Measurements from ENCODE around the gene LSG1.

DNA sequence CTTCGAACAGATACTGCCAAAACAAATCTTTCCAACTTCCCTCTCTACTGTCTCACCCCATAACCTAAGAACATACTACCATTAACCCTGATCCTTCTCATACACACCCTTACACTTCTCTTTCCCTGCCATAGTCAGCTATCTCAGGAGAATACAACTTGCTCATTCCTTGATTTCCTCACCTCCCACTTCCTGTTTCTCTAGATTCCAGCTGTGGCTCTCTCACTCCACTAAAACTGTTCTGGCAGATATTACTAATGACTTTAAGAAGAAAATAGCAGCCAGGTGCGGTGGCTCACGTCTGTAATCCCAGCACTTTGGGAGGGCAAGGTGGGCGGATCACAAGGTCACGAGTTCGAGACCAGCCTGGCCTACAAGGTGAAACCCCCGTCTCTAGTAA lies 4.6 kb downstream of the LSG1 start:
- TF ChIP-seq, protein P1, sequence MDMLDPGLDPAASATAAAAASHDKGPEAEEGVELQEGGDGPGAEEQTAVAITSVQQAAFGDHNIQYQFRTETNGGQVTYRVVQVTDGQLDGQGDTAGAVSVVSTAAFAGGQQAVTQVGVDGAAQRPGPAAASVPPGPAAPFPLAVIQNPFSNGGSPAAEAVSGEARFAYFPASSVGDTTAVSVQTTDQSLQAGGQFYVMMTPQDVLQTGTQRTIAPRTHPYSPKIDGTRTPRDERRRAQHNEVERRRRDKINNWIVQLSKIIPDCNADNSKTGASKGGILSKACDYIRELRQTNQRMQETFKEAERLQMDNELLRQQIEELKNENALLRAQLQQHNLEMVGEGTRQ (CRISPR knock-in tag; IDR thresholded peaks at IDR 0.05), result no peak
- no peak for TF ChIP-seq NFE2L1 (CRISPR knock-in tag; IDR thresholded peaks at IDR 0.05)
- no peak for TF ChIP-seq MYBL2 (CRISPR knock-in tag; IDR thresholded peaks at IDR 0.05)
- TF ChIP-seq, protein P2, sequence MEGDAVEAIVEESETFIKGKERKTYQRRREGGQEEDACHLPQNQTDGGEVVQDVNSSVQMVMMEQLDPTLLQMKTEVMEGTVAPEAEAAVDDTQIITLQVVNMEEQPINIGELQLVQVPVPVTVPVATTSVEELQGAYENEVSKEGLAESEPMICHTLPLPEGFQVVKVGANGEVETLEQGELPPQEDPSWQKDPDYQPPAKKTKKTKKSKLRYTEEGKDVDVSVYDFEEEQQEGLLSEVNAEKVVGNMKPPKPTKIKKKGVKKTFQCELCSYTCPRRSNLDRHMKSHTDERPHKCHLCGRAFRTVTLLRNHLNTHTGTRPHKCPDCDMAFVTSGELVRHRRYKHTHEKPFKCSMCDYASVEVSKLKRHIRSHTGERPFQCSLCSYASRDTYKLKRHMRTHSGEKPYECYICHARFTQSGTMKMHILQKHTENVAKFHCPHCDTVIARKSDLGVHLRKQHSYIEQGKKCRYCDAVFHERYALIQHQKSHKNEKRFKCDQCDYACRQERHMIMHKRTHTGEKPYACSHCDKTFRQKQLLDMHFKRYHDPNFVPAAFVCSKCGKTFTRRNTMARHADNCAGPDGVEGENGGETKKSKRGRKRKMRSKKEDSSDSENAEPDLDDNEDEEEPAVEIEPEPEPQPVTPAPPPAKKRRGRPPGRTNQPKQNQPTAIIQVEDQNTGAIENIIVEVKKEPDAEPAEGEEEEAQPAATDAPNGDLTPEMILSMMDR (IDR thresholded peaks at IDR 0.05), result no peak
- TF ChIP-seq, protein P3, sequence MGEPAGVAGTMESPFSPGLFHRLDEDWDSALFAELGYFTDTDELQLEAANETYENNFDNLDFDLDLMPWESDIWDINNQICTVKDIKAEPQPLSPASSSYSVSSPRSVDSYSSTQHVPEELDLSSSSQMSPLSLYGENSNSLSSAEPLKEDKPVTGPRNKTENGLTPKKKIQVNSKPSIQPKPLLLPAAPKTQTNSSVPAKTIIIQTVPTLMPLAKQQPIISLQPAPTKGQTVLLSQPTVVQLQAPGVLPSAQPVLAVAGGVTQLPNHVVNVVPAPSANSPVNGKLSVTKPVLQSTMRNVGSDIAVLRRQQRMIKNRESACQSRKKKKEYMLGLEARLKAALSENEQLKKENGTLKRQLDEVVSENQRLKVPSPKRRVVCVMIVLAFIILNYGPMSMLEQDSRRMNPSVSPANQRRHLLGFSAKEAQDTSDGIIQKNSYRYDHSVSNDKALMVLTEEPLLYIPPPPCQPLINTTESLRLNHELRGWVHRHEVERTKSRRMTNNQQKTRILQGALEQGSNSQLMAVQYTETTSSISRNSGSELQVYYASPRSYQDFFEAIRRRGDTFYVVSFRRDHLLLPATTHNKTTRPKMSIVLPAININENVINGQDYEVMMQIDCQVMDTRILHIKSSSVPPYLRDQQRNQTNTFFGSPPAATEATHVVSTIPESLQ (CRISPR knock-in tag; IDR thresholded peaks at IDR 0.05), result no peak
- no peak for TF ChIP-seq ZNF263 (CRISPR knock-in tag; IDR thresholded peaks at IDR 0.05; ENCODE audit: low read depth)
- TF ChIP-seq, protein P4, sequence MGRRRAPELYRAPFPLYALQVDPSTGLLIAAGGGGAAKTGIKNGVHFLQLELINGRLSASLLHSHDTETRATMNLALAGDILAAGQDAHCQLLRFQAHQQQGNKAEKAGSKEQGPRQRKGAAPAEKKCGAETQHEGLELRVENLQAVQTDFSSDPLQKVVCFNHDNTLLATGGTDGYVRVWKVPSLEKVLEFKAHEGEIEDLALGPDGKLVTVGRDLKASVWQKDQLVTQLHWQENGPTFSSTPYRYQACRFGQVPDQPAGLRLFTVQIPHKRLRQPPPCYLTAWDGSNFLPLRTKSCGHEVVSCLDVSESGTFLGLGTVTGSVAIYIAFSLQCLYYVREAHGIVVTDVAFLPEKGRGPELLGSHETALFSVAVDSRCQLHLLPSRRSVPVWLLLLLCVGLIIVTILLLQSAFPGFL (CRISPR knock-in tag; IDR thresholded peaks at IDR 0.05; ENCODE audit: borderline replicate concordance), result no peak
- TF ChIP-seq, protein P5, sequence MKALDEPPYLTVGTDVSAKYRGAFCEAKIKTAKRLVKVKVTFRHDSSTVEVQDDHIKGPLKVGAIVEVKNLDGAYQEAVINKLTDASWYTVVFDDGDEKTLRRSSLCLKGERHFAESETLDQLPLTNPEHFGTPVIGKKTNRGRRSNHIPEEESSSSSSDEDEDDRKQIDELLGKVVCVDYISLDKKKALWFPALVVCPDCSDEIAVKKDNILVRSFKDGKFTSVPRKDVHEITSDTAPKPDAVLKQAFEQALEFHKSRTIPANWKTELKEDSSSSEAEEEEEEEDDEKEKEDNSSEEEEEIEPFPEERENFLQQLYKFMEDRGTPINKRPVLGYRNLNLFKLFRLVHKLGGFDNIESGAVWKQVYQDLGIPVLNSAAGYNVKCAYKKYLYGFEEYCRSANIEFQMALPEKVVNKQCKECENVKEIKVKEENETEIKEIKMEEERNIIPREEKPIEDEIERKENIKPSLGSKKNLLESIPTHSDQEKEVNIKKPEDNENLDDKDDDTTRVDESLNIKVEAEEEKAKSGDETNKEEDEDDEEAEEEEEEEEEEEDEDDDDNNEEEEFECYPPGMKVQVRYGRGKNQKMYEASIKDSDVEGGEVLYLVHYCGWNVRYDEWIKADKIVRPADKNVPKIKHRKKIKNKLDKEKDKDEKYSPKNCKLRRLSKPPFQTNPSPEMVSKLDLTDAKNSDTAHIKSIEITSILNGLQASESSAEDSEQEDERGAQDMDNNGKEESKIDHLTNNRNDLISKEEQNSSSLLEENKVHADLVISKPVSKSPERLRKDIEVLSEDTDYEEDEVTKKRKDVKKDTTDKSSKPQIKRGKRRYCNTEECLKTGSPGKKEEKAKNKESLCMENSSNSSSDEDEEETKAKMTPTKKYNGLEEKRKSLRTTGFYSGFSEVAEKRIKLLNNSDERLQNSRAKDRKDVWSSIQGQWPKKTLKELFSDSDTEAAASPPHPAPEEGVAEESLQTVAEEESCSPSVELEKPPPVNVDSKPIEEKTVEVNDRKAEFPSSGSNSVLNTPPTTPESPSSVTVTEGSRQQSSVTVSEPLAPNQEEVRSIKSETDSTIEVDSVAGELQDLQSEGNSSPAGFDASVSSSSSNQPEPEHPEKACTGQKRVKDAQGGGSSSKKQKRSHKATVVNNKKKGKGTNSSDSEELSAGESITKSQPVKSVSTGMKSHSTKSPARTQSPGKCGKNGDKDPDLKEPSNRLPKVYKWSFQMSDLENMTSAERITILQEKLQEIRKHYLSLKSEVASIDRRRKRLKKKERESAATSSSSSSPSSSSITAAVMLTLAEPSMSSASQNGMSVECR (CRISPR knock-in tag; IDR thresholded peaks at IDR 0.05; ENCODE audit: borderline replicate concordance), result no peak
